Stromal cell of bone marrow (primary cell): ENCODE data around the gene SLC4A4.

ENCODE experiments used
- DNase-seq: peaks from one replicate; pipeline ENCODE4 v3.0.0-alpha.2; 2012; ENCODE audit warnings: low read depth

The SLC4A4 gene

GRCh38 chr4:71338846-71339593 lies at the start of gene SLC4A4:
Gene SLC4A4, plus strand, starts transcription at chr4:71339020.
- DNase-seq: peak; percentile 65

GRCh38 chr4:71290074-71290473 lies 48.7 kb upstream of the SLC4A4 start:
- peak; percentile 57 for DNase-seq

GRCh38 chr4:71290476-71290875 lies 48.3 kb upstream of the SLC4A4 start:
- DNase-seq: no peak

GRCh38 chr4:71292228-71292627 lies 46.6 kb upstream of the SLC4A4 start:
- DNase-seq: no peak

- peak; percentile 71 for DNase-seq
These were observed 45.1 kb upstream of the SLC4A4 start for GRCh38 chr4:71293705-71294104.

- DNase-seq: no peak
These were observed 44.5 kb upstream of the SLC4A4 start for GRCh38 chr4:71294301-71294700.

- DNase-seq: no peak
These were observed 41.9 kb upstream of the SLC4A4 start for GRCh38 chr4:71296945-71297344.

GRCh38 chr4:71300362-71300761 lies 38.5 kb upstream of the SLC4A4 start:
- DNase-seq: no peak

DNA sequence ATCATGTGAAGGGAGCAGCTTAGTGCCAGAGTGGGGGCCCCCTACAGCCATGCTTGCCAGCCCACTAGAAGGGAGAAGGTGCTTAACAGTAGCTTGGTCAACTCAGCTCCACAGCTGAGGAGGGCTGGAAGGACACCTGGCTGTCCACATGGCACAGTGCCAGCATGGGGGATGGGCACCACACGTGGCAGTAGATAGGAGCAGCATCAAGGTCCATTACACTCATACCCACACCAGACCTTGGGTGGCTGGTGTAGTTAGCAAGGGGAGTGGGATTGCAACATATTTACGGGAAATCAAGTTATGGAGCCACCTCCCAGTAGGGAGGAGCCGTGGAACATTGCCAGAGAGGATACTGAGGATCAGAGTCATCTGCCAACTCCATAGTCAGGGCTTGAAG lies 37.9 kb upstream of the SLC4A4 start:
- DNase-seq: no peak

GRCh38 chr4:71303287-71303686 lies 35.5 kb upstream of the SLC4A4 start:
- DNase-seq: no peak

DNA sequence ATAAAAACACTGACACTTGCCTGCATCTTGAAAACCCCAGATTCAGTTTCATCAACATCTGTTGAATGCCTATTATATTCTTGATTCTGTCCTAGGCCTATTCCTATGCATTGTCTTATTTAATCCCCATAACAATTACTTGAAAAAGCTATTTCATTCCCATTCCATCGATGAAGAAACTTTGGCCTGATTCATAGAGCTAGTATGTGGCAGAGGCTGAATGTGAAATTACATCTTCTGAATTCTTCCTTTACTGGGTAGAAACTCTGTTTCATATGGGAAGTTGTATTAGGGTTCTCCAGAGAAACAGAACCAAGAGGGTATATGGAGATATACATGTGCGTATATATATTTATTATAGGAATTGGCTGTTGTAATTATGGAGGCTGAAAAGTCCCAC lies 35.0 kb upstream of the SLC4A4 start:
- DNase-seq: no peak

GRCh38 chr4:71304289-71304850 lies 34.5 kb upstream of the SLC4A4 start:
- DNase-seq: no peak

DNA sequence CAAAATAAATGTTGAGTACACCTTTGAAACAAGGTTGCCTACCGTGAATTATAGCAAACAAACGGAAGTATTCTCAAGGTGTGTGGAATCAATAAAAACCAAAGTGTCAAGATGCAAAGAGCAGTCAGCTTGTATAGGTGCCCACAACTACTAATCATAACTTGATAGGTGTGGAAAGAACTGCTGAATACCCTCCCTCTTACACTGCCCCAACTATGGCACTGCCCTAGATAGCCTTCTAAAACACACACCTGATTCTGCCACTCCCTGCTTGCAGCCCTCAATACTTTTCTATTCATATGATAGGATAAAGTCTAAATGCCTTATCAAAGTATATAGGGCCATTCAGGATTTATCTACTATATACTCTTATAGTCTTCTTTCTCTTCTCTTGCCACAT lies 31.1 kb upstream of the SLC4A4 start:
- no peak for DNase-seq

GRCh38 chr4:71322425-71322824 lies 16.4 kb upstream of the SLC4A4 start:
- DNase-seq: peak; percentile 33

DNA sequence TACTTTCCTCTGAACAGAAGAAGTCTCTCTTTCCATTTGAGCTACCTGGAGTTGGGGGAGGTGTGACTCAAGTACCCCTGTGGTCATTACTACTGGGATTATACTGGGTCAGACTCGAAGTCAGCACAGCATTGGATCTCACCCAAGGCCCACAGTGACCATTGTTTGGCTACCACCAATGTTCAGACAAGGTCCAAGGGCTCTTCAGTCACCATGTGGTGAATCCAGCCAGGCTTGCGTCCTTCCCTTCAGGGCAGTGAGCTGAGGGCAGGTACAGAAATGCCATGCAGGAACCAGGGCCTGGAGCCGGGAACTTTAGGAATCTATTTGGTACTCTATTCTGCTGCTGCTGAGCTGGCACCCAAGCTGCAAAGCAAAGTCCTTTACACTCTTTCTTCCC lies 5.5 kb upstream of the SLC4A4 start:
- DNase-seq: no peak

GRCh38 chr4:71333960-71334359 lies 4.9 kb upstream of the SLC4A4 start:
- DNase-seq: no peak

DNA sequence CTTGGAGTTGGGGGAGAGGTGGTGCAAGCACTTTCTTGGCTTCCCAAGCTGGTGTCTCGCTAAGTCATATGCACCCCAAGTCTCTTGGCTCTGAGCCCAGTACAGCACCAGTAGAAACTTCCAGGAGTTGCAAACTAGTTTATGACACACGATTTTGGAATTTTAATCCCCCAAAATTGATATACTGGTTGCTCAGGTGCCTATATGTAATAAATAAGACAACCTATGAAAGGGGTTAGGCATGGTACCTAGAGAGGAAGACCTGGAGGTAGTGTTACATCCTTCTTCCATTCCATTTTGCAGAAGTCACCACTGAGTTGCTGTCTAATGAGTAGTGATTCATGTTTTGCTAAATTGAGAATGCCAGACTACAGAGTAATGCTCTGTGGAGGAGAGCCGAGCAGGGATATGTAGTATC lies 4.3 kb upstream of the SLC4A4 start:
- peak; percentile 11 for DNase-seq

GRCh38 chr4:71343670-71344466 lies 5.0 kb downstream of the SLC4A4 start:
- no peak for DNase-seq

DNA sequence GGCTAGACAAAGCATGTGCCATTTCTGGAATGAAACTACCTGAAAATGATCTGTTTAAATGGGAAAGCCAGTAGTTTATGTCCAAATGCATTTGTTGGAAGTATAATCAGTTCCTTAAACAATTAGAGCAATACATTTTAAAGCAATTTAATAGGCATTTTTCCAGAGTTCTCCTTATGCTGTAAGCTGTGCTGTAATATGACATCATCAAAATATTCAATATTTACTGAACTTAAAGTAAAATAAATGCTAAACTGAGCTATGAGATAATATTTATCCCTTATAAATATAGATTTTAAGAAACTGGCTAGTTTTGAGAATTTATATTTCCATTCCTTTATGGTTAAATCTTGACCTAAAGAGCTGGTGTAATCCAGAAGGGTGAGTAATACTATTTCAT lies 7.9 kb downstream of the SLC4A4 start:
- DNase-seq: no peak

GRCh38 chr4:71348586-71348985 lies 9.8 kb downstream of the SLC4A4 start:
- no peak for DNase-seq

GRCh38 chr4:71355045-71355444 lies 16.2 kb downstream of the SLC4A4 start:
- DNase-seq: no peak

GRCh38 chr4:71355971-71356370 lies 17.2 kb downstream of the SLC4A4 start:
- no peak for DNase-seq
